HT1080 (cell line): ENCODE results near the gene HPCAL4. TPM values are rescaled to one million over a fixed set of nuclear protein-coding genes. Genes with fewer than 3 reads are reported as not detected.

Source experiments
- DNase-seq: peaks from one replicate; pipeline ENCODE4 v3.0.0-alpha.2; 2015; ENCODE audit warnings: low read depth
- total RNA-seq: library from RNA; depleted of rRNA; stranded (reverse); fragments of >200 nt; shearing (Covaris generic); gene quantifications from 2 replicates; pipeline ENCODE4 v1.2.3, GENCODE V29; 2014

HPCAL4 gene
- total RNA-seq, 1 experiment from 2014 or later, result not detected

GRCh38 chr1:39704757-39705156, 13.5 kb upstream of the HPCAL4 start:
- no peak for DNase-seq

DNA sequence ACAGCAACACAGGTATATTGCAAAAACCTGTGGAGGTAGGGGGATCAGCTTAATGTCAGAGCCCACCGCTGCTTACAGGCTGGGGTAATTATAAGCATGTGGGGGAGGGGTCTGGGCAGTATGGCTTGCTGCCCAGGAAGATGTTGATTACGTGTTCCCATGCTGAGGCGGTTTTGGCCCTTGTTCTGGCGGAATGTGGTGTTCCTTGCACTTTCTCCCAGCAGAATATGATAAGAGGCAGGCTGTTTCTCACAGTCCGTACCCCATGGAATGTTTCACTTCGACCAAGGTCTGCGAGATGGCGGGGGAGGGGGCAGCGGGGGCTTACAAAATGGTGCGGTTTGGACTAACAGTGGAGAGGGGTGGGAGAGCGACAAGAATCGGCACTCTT, 9.8 kb upstream of the HPCAL4 start:
- peak; percentile 27 for DNase-seq

DNA sequence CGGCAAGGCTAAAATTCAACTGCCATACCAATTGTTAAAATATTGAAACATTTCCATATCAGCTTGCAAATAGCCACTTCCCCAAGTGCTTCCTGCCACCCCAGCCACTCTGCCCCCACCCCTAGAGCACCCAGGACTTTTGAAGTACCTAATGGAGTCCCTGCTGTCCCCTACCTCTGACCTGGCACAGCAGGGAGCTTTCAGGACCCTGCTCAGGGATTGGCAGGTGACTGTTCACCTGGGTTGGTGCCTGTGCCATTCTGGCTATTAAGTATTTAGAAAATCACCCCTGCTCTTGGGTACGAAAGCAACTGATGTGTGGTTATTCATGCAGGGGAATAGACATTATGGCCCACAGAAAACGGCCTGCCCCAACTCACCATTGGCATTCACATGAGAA, 9.1 kb upstream of the HPCAL4 start:
- no peak for DNase-seq

- no peak for DNase-seq
Measured at GRCh38 chr1:39699419-39699818, 8.2 kb upstream of the HPCAL4 start.

- DNase-seq, result no peak
Measured at GRCh38 chr1:39698568-39698967, 7.3 kb upstream of the HPCAL4 start.

DNA sequence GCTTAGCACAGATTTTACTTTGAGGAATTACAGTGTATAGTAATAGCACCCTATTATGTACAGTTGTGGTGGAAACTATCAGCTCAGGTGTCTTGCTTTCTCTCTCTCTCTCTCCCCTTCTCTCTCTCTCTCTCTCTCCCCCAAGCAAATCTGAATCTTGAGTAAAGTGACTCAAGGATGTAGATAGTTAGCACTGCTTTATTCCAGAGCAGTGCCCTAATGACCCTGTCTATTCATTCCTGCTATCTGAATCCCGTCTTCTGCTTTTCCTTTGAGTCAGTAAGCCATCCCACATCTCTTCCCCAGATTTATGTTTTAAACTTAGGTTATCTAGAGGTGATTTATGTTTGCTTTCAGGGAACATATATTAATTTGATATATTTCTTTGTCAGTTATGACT, 5.2 kb upstream of the HPCAL4 start:
- no peak for DNase-seq

DNA sequence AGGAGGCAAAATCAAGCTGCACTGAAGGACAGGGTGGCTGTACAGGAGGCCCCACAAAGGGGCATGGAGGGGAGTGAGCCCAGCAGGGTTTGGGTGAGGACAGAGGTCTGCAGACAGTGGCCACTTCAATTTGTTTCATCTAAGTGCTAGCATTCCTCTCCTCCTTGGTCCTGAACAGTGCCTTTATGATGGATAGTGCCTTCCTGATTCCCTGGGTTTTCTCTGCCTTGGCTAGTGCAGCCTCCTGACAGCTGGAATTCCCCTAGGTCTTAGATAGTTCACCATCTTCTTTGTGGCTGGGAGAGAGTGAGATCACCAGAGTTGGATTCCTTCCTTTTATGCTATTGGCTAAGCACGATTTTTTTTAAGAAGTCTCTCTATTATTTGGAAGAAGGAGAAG, 3.8 kb upstream of the HPCAL4 start:
- DNase-seq, result no peak

DNA sequence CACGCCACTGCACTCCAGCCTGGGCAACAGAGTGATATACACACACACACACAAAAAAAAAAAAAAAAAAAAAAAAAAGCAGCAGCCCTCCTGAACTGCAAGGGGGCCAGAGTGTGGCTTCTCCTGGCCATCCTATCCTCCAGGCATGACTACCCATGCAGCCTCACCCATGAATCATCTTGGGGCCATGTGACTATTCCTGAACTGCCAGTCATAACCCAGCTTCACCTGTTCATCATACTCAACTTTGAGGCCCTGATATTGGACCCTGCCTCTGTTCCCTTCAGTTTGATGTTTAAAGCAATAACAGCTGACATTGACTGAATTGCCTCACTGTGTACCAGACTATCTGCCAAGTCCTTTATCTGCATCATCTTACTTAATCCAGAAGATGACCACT, 2.8 kb upstream of the HPCAL4 start:
- peak; percentile 26 for DNase-seq

GRCh38 chr1:39692152-39693074, 1.2 kb upstream of the HPCAL4 start:
- DNase-seq, result no peak

- no peak for DNase-seq
Measured at GRCh38 chr1:39690794-39691382, 345 bp downstream of the HPCAL4 start.

- DNase-seq, result no peak
Measured at GRCh38 chr1:39690225-39690624, 1.0 kb downstream of the HPCAL4 start.

DNA sequence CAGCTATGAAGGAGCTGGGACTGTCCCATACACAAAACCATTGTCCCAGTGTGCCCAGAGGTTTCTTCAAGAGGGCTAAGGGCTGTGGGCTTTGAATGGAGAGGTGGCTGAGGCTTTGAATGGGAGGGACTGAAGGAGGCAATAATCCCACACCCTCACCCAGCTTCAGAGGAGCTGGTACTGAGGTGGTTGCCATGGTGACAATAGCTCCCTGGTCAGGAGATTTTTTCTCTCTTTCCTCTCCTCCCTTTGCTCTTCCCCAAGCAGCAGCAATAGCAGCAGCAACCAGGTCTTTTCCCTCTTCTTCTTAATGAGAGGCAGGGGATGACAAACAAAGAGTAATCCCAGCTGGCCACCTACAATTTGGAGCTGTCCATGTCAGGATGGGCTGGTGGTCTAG, 1.6 kb downstream of the HPCAL4 start:
- DNase-seq, result no peak

- no peak for DNase-seq
Measured at GRCh38 chr1:39689214-39689613, 2.0 kb downstream of the HPCAL4 start.

DNA sequence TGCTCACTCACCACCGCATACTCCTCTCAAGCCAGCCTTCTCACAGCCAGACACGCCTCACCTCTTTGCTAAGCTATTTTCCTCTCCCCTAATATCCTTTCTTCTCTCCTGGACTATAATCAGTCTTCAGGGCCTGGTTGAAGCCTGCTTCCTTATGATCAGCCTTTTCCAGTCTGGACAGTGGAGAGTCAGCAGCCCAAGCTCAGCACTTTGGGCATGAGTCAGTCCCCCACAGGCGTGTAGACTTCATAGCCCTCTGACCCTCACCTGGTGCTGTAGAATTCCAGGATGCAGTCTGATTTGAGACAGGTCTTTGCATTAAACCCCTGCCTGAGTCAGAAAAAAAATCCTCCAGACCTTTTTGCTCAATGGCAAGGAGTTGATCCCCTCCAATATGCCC, 2.5 kb downstream of the HPCAL4 start:
- no peak for DNase-seq

- no peak for DNase-seq
Measured at GRCh38 chr1:39687243-39687642, 4.0 kb downstream of the HPCAL4 start.

GRCh38 chr1:39685071-39685470, 6.2 kb downstream of the HPCAL4 start:
- DNase-seq, result no peak

DNA sequence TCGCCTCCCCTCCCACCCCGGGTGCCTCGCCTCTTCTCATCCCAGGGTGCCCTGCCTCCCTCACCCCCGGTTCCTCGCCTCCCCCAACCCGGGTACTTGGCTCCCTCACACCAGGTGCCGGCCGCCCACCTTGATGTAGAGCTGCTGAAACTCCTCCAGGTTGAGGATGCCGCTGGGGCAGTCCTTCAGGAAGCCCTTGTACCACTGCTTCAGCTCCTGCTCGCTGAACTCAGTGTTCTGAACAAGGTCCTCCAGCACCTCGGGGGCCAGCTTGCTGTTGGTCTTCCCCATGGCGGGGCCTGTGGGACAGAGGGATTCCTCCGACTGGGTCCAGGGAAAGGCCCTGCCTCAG, 6.9 kb downstream of the HPCAL4 start:
- DNase-seq, result no peak

- DNase-seq, result no peak
Measured at GRCh38 chr1:39683591-39684312, 7.5 kb downstream of the HPCAL4 start.

- DNase-seq, result no peak
Measured at GRCh38 chr1:39681999-39682398, 9.2 kb downstream of the HPCAL4 start.

DNA sequence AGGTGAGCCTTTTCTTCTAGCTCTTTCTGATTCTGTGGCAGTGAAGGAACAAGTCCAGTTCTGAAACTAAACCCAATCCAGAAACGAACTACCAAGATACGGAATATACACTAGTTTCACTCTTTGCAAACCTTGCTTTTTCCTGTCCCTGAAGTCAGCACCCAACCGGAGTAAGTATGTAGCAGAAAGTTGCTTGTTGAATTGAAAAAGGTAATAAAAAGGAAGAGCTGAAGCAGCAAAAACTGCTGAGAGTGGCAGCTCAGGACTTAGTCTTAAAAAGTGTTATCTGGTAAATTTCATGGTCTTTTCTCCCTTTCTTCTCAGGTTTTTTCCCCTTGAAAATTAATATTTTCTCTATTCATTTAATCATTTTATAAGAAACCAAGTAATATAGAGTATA, 9.9 kb downstream of the HPCAL4 start:
- DNase-seq, result no peak

DNA sequence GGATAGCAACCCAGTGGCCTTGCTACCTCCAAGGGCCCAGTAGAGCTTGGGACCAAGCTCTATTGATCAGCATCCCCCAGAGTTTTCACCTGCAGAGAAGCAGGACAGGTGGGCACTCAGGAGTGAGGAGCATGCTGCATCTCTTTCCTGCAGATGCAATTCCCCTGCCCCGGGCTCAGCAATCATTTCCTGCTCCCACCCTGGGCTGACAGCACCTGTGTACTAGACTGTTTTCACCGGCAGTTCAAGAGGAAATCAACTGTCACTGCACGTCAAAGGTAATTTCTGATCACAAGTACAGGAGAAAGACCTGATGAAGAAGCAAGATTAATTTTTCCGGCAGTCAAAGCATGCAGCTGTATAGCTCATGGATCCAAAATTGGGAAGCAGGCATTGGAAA, 10.5 kb downstream of the HPCAL4 start:
- DNase-seq, result no peak

DNA sequence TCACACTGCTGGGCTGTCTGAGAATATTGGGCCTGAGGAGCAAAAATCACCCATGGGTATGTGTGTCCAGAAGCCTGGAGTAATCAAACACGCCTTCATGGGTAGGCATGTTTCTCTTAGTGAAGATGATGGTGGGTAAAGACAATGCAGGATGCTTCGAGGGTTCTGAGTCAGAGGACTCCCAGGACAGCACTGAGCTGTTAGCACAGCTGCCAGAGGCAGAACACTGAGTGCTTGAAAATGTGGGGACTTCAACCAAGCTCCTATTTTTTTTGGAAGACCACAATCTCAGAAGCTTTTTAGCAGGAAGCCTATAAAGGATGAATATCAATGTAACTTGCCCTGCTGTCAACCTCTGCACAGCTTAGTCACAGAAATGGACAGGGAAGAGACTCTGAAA, 11.4 kb downstream of the HPCAL4 start:
- DNase-seq, result no peak

GRCh38 chr1:39678889-39679288, 12.3 kb downstream of the HPCAL4 start:
- no peak for DNase-seq
